Activated naive CD8-positive, alpha-beta T cell (primary cell): ENCODE measurements around the gene ABCF3.

Experiments used
- H3K27ac Mint-ChIP-seq: one replicate; pipeline ENCODE4 v1.8.0; 2021; ENCODE audit warnings: mixed read lengths
- H3K27me3 Mint-ChIP-seq: one replicate; pipeline ENCODE4 v1.8.0; 2021; ENCODE audit warnings: mixed read lengths
- H3K36me3 Mint-ChIP-seq: one replicate; pipeline ENCODE4 v1.8.0; 2021; ENCODE audit warnings: mixed read lengths
- H3K4me1 Mint-ChIP-seq: one replicate; pipeline ENCODE4 v1.8.0; 2021; ENCODE audit warnings: low read depth, mixed read lengths
- H3K4me3 Mint-ChIP-seq: one replicate; pipeline ENCODE4 v1.8.0; 2021; ENCODE audit warnings: mild to moderate bottlenecking, mixed read lengths
- H3K9me3 Mint-ChIP-seq: one replicate; pipeline ENCODE4 v1.8.0; 2021; ENCODE audit warnings: low read depth, mixed read lengths

ABCF3 gene

DNA sequence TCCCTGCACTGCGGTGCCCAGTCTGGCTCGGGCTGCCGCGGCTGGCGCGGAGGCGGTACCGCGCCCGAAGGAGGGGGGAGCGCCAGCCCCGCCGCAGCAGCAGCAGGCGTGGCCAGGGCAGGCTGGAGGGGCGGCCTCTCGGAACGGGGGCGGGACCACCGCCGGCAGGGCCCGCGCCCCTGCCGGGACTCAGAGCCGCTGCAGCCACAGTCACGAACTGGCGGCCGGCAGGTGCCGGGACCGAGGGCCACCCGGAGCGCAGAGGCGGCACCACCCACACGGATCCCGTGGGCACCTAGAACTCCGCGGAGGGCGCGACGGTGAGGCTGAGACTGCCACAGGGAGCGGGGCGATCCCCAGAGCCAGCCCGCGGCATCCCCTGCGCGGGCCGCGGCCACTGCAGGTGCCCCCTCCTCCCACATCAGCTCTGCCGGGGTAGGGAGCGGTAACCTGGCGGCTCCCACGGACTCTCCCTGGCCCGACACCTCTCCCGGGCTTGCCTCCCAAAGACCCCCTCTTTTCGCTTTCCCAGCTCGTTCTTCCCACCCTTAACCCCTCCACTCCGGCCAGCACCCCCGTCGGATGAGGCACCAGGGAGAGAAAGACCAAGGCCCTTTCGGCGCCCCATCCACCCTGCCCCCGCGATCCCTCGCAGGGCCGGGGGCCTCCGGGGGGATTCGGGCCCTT, 43.5 kb downstream of the ABCF3 start, which contains the start of gene VWA5B2:
VWA5B2 (plus strand) TSS at position 192 of the 687 bp plus-strand sequence. CDS start 944 bp downstream, outside the sequence.
- Mint-ChIP-seq H3K4me3 (peak within 1 kb of the TSS; percentile 74), H3K36me3 (no peaks in the 10 kb centered on the region), H3K4me1 (peaks cover 11% of the 10 kb centered on the region), H3K27ac (no peak within 1 kb of the TSS), H3K9me3 (no peaks in the 10 kb centered on the region), H3K27me3 (peaks cover 24% of the 10 kb centered on the region)

DNA sequence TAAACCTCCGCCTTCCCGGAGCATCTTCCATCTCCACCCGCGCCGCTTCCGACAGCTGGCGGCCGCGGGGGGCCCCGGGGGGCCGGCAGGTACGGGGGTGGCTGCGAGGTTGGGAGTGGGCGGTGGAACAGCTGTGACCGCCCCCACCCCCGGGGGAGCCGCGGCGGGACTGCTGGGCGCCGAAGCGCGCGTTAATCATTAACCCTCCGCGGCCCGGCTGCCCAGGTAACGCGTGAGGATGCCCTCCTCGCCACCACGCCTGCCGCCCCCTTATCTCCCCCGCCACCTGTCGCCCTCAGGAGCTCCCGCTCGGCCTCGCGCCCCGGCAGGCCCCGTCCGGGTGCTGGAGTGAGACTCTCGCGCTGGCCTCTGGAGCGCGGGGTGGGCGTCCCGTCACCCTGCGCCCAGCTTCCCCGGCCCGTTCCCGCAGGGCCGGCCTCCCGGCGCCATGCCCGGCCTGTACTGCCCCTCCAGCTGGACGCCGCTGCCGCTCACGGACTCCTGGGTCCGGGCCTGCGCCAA, 44.1 kb downstream of the ABCF3 start:
- H3K9me3 Mint-ChIP-seq, result no peaks in the 10 kb centered on the region
- H3K4me3 Mint-ChIP-seq, result peak overlapping the region; percentile 57
- H3K4me1 Mint-ChIP-seq, result peaks cover 11% of the 10 kb centered on the region
- no peaks in the 10 kb centered on the region for H3K36me3 Mint-ChIP-seq
- no peak overlapping the region for H3K27ac Mint-ChIP-seq
- H3K27me3 Mint-ChIP-seq, result peaks cover 23% of the 10 kb centered on the region

DNA sequence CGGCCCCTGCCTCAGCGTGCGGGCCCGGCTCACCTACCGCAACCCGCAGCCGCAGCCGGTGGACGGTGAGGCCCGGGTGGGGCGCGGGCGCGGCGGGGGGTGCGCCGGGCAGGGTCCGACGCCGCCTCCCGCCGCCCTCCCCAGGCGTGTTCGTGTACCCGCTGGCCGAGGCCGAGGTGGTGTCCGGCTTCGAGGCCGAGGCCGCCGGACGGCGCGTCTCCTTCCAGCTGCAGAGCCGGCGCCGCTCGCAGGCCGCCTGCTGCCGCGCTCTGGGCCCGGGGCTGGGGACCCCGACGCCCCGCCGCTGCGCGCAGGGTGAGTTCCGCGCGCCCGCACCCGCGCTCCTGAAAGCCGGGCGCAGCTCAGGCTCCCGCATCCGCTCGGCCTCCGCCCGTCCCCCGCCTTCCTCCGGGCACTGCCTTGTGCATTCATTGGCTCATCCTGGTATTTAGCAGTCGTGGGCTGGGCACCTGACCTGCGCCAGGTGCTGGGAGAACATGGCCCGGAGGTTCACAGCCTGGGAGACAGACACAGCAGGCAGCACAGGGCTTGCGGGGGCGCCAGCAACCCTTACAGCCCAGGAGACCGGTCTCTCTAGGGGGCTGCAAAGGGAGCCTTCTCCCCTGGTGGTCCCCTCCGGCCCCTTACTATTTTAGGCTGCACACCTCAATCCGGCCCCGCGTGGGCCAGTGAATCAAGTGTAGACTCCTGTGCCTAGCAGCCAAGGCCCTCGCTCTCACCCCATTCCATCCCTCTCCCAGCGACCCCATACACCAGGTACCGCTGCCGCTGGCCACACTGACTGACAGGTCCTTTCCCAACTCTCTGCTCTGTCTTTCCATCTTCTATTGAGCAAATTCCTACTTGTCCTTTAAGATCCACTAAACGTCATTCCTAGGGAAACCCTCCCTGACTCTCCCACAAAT, 44.9 kb downstream of the ABCF3 start:
- peaks cover 20% of the 10 kb centered on the region for H3K27me3 Mint-ChIP-seq
- no peak overlapping the region for H3K27ac Mint-ChIP-seq

DNA sequence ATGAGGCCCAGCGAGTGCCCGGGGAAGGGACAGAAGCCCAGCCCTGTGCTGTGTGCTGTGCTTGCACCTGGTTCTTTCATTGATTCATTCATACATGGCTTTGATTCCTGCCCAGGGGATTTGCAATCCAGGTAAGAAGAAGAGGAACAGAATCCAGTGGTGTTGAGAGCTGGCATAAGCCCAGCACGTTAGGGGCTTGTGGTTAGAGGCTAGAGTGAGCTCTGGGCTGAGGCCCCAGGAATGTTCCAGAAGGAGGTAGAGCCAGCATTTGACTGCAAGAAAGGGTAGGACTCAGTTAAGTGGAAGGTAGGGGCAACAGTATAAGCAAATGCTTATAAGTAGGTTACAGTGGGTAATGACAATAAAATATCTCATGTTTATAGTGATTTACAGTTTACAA, 45.7 kb downstream of the ABCF3 start:
- H3K4me3 Mint-ChIP-seq, result peak overlapping the region; percentile 75
- no peaks in the 10 kb centered on the region for H3K9me3 Mint-ChIP-seq
- H3K36me3 Mint-ChIP-seq, result no peaks in the 10 kb centered on the region
- peaks cover 11% of the 10 kb centered on the region for H3K4me1 Mint-ChIP-seq
- H3K27me3 Mint-ChIP-seq, result peaks cover 18% of the 10 kb centered on the region
- no peak overlapping the region for H3K27ac Mint-ChIP-seq

More for the DNA sequence above, 44.9 kb downstream of the ABCF3 start:
- H3K36me3 Mint-ChIP-seq, result no peaks in the 10 kb centered on the region
- no peaks in the 10 kb centered on the region for H3K9me3 Mint-ChIP-seq
- H3K4me3 Mint-ChIP-seq, result peak overlapping the region; percentile 75
- H3K4me1 Mint-ChIP-seq, result peaks cover 11% of the 10 kb centered on the region

DNA sequence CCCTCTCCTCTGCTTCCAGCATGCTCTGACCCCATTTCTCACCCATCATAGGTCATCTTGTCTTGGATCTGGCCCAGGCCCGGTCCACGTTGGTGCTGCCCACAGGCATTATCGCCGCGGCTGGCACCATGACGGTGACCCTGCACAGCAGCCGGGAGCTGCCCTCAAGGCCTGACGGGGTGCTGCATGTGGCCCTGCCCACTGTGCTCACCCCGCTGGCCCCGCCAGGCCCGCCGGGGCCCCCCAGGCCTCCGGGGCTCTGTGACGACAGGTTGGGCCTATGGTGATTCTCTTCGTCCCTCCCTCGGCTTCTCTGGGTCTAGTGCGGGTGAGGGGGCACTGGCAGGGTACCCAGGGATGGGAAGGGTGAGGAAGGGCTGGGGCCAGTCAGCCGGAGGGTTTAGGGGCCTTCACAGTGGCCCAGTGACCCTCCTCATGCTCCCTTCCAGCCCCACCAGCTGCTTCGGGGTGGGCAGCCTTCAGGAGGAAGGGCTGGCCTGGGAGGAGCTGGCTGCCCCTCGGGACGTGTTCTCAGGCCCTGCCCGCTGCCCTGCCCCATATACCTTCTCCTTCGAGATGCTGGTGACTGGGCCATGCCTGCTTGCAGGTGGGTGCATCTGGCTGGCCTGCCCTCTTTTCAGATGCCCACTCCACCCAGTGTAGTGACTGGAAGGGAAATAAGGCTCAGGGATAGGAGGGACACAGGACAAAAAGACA, 47.3 kb downstream of the ABCF3 start:
- Mint-ChIP-seq H3K4me3 (no peak overlapping the region), H3K27me3 (peaks cover 16% of the 10 kb centered on the region), H3K36me3 (no peaks in the 10 kb centered on the region), H3K27ac (no peak overlapping the region), H3K4me1 (peaks cover 11% of the 10 kb centered on the region), H3K9me3 (no peaks in the 10 kb centered on the region)

DNA sequence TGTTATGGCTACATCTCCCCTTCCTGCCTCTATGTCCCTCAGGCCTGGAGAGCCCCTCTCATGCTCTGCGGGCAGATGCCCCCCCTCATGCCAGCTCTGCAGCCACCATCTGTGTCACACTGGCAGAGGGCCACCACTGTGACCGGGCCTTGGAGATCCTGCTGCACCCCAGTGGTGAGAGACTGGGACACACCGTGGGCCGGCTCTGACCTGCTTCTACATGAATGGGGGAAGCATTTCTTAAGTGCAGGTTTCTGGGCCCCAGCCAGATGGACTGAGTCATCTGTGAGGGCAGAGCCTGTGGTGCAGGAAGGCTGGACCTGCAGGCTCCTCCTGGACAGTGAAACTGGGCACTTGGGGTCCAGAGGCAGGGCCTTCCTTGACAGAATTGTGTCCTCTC, 48.2 kb downstream of the ABCF3 start:
- peaks cover 7% of the 10 kb centered on the region for H3K4me1 Mint-ChIP-seq
- H3K27me3 Mint-ChIP-seq, result peaks cover 15% of the 10 kb centered on the region
- no peaks in the 10 kb centered on the region for H3K36me3 Mint-ChIP-seq

DNA sequence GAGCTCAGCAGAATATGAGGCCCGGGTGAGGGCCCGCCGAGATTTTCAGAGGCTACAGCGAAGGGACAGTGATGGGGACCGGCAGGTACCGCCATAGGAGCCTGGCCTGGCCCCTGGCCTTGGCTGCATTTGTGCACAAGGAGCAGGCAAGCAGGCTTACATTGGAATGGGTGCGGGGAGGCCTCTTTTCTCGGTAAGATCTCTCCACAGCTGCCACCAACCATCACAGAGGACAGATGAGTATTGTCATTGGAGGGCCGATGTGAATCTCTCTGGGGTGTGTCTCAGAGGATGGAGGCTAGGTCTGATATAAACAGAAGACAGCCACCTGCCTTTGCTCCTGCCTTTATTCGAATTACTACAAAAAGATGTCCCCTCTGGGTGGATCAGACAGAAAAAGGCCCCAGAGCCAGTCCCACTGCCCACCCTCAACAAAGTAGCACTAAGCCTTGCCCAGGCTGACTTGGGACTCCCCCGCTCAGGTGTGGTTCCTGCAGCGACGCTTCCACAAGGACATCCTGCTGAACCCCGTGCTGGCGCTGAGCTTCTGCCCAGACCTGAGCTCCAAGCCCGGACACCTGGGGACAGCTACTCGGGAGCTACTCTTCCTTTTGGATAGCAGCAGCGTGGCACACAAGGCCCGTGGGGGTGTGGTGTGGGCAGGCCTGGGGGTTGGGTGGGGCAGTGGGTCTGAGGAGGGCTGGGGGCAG, 48.8 kb downstream of the ABCF3 start:
- no peak overlapping the region for H3K27ac Mint-ChIP-seq
- no peak overlapping the region for H3K4me3 Mint-ChIP-seq
- no peaks in the 10 kb centered on the region for H3K36me3 Mint-ChIP-seq
- peaks cover 7% of the 10 kb centered on the region for H3K4me1 Mint-ChIP-seq
- H3K27me3 Mint-ChIP-seq, result peaks cover 15% of the 10 kb centered on the region
- H3K9me3 Mint-ChIP-seq, result no peaks in the 10 kb centered on the region

More for the DNA sequence above, 48.2 kb downstream of the ABCF3 start:
- H3K9me3 Mint-ChIP-seq, result no peaks in the 10 kb centered on the region
- no peak overlapping the region for H3K4me3 Mint-ChIP-seq
- H3K27ac Mint-ChIP-seq, result no peak overlapping the region

DNA sequence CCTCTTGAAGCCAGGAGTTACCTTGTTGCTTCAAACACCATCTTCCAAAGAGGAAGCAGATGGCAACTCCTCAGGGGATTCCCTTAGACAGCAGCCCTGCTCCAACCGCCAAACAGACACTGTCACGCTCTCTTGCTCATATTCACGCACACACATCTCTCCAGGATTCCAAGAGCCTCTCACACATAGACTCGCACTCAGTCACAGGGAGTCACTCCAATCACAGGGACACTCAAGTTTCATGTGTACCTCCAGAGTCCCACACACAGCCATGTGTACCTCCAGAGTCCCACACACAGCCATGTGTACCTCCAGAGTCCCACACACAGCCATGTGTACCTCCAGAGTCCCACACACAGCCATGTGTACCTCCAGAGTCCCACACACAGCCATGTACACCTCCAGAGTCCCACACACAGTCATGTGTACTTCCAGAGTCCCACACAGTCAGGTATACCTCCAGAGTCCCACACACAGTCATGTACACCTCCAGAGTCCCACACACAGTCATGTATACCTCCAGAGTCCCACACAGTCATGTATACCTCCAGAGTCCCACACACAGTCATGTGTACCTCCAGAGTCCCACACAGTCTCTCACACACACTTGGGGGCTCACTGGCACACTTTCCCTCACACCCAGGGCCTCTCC, 49.5 kb downstream of the ABCF3 start:
- peaks cover 7% of the 10 kb centered on the region for H3K4me1 Mint-ChIP-seq
- H3K4me3 Mint-ChIP-seq, result no peak overlapping the region
- H3K27ac Mint-ChIP-seq, result no peak overlapping the region
- H3K36me3 Mint-ChIP-seq, result no peaks in the 10 kb centered on the region
- H3K27me3 Mint-ChIP-seq, result peaks cover 15% of the 10 kb centered on the region
- no peaks in the 10 kb centered on the region for H3K9me3 Mint-ChIP-seq

DNA sequence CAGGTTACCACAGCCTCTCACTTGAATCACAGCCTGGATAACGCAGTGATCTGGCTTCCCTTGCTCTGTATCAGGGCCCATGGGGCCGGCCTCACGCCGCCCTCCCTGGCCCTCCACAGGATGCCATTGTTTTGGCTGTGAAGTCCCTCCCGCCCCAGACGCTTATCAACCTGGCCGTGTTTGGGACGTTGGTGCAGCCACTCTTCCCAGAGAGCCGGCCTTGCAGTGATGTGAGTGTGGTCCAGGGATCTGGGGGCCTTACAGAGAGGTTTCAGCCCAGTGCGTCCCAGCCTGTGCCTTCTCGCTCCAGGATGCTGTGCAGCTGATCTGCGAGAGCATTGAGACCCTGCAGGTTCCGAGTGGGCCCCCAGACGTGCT, 50.0 kb downstream of the ABCF3 start:
- Mint-ChIP-seq H3K9me3 (no peaks in the 10 kb centered on the region), H3K4me1 (peaks cover 5% of the 10 kb centered on the region), H3K36me3 (no peaks in the 10 kb centered on the region), H3K27me3 (peaks cover 13% of the 10 kb centered on the region), H3K27ac (no peak overlapping the region), H3K4me3 (no peak overlapping the region)

DNA sequence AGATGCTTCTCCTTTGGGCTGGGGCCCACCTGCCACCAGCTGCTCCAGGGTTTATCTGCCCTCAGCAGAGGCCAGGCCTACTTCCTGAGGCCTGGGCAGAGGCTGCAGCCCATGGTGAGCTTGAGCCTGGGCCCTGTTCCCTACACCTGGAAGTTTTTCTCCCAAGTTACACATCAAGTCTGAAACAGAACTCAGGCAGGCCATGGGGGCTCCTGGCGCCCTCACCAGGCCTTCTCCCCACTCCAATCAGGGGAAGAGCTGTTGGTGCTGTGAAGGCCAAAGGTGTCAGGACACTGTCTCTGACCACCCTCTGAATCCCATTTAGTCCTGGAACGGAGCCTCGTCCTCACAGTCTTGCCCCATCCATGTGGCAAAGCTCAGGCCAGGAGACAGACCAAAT, 50.6 kb downstream of the ABCF3 start:
- Mint-ChIP-seq H3K27me3 (peaks cover 7% of the 10 kb centered on the region), H3K36me3 (no peaks in the 10 kb centered on the region), H3K4me1 (no peaks in the 10 kb centered on the region), H3K9me3 (no peaks in the 10 kb centered on the region), H3K4me3 (no peak overlapping the region), H3K27ac (no peak overlapping the region)

DNA sequence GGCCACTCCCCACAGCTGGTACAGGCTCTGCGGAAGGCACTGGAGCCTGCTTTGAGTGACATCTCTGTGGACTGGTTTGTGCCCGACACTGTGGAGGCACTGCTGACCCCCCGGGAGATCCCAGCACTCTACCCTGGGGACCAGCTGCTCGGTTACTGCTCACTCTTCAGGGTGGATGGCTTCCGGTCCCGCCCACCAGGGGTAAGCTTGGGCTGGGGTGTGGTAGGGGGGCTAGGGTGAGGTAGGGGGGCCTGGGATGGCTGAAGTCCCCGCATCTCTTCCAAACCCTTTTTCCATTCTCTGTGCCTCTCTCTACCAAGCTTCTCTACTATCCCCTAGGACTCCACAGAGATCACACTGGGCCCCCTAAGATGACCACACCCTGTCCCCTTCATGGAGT, 51.2 kb downstream of the ABCF3 start:
- Mint-ChIP-seq H3K36me3 (no peaks in the 10 kb centered on the region), H3K9me3 (no peaks in the 10 kb centered on the region), H3K27me3 (peaks cover 5% of the 10 kb centered on the region), H3K27ac (no peak overlapping the region), H3K4me1 (no peaks in the 10 kb centered on the region), H3K4me3 (no peak overlapping the region)

DNA sequence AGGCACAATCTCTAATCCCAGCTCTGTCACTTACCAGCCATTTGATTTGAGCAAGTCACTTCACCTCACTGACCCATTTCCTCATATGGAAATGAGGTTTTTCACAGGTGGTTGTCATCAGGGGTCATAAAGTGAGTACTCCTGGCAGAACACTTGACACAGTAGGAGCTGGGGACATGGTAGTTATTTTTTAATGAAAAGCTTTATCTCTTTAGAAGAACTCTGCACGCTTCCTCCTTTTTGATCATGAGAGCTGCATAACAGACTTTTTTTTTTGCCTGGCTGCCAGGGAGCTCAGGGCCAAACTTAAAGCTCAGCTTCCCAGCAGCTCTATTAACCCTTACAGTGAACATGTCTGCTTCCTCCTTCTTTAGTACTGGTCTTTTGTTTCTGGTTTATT, 51.8 kb downstream of the ABCF3 start:
- H3K27ac Mint-ChIP-seq, result no peak overlapping the region
- H3K4me3 Mint-ChIP-seq, result no peak overlapping the region
- H3K9me3 Mint-ChIP-seq, result no peaks in the 10 kb centered on the region
- H3K27me3 Mint-ChIP-seq, result peaks cover 2% of the 10 kb centered on the region
- H3K36me3 Mint-ChIP-seq, result no peaks in the 10 kb centered on the region
- no peaks in the 10 kb centered on the region for H3K4me1 Mint-ChIP-seq

DNA sequence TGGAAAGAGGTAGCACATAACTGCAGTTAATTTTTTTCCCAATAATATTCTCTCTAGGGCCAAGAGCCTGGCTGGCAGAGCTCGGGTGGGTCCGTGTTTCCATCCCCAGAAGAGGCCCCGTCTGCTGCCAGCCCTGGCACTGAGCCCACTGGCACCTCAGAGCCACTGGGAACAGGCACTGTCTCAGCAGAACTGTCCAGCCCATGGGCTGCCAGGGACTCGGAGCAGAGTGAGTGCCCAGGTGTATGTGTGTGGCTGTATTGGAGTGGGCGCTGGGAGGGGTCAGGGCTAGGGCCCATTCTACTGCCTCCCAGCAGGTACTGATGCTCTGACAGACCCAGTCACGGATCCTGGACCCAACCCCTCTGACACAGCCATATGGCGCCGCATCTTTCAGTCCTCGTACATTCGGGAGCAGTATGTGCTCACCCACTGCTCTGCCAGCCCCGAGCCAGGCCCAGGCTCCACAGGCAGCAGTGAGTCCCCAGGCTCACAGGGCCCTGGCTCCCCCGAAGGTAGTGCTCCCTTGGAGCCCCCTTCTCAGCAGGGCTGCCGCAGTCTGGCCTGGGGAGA, 52.3 kb downstream of the ABCF3 start:
- H3K9me3 Mint-ChIP-seq, result no peaks in the 10 kb centered on the region
- no peaks in the 10 kb centered on the region for H3K36me3 Mint-ChIP-seq
- no peaks in the 10 kb centered on the region for H3K4me1 Mint-ChIP-seq
- no peaks in the 10 kb centered on the region for H3K27me3 Mint-ChIP-seq
- no peak overlapping the region for H3K4me3 Mint-ChIP-seq
- no peak overlapping the region for H3K27ac Mint-ChIP-seq

DNA sequence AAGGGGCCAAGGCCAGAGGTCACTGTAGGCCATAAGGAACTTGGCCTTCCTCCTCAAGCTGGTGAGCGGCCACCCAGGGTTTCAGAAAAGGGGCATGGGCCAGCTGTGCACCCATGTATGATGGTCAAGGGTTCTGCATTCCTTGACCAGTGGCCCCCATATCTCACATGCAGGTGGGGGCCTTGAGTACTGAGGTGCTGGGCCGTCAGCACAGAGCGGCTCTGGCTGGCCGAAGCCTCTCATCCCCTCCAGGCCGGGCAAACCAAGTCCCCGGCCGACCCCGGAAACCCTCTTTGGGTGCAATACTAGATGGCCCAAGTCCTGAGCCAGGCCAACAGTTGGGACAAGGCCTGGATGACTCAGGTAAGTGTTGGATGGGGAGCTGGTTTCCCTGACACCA, 53.2 kb downstream of the ABCF3 start:
- H3K9me3 Mint-ChIP-seq, result no peaks in the 10 kb centered on the region
- H3K36me3 Mint-ChIP-seq, result no peaks in the 10 kb centered on the region
- H3K4me3 Mint-ChIP-seq, result no peak overlapping the region
- no peak overlapping the region for H3K27ac Mint-ChIP-seq
- H3K27me3 Mint-ChIP-seq, result no peaks in the 10 kb centered on the region
- no peaks in the 10 kb centered on the region for H3K4me1 Mint-ChIP-seq
